Mucosa of stomach (tissue), 1 donor: ENCODE measurements around the gene UNC50.

Experiments
- H3K27me3 ChIP-seq: one replicate; pipeline ENCODE4 v1.7.0; 2013; ENCODE audit warnings: mild to moderate bottlenecking, low read length; ENCODE audit not compliant: control insufficient read depth, insufficient read depth
- H3K36me3 ChIP-seq: one replicate; pipeline ENCODE4 v1.7.0; 2013; ENCODE audit warnings: low read length; ENCODE audit not compliant: control insufficient read depth, insufficient read depth
- H3K4me1 ChIP-seq: one replicate; pipeline ENCODE4 v1.7.0; 2013; ENCODE audit warnings: mild to moderate bottlenecking, low read length; ENCODE audit not compliant: control insufficient read depth, insufficient read depth
- H3K4me3 ChIP-seq: one replicate; pipeline ENCODE4 v1.7.0; 2013; ENCODE audit warnings: low read length
- H3K9ac ChIP-seq: one replicate; pipeline ENCODE4 v1.7.0; 2013; ENCODE audit warnings: mild to moderate bottlenecking, low read length, moderate library complexity
- H3K9me3 ChIP-seq: one replicate; pipeline ENCODE4 v1.7.0; 2013; ENCODE audit warnings: mild to moderate bottlenecking, low read length, moderate library complexity; ENCODE audit not compliant: control insufficient read depth
- donor health status: Pancreatic carcinoma.

The UNC50 gene

GRCh38 chr2:98634406-98635092, 26.2 kb downstream of the UNC50 start:
- Histone ChIP-seq H3K4me3 (no peak overlapping the region), H3K36me3 (no peaks in the 10 kb centered on the region), H3K9me3 (no peaks in the 10 kb centered on the region), H3K9ac (no peak overlapping the region), H3K4me1 (no peaks in the 10 kb centered on the region), H3K27me3 (no peaks in the 10 kb centered on the region)

GRCh38 chr2:98637401-98638147, 29.2 kb downstream of the UNC50 start:
- Histone ChIP-seq H3K4me3 (no peak overlapping the region), H3K9ac (no peak overlapping the region), H3K36me3 (no peaks in the 10 kb centered on the region), H3K4me1 (no peaks in the 10 kb centered on the region), H3K9me3 (no peaks in the 10 kb centered on the region), H3K27me3 (no peaks in the 10 kb centered on the region)

DNA sequence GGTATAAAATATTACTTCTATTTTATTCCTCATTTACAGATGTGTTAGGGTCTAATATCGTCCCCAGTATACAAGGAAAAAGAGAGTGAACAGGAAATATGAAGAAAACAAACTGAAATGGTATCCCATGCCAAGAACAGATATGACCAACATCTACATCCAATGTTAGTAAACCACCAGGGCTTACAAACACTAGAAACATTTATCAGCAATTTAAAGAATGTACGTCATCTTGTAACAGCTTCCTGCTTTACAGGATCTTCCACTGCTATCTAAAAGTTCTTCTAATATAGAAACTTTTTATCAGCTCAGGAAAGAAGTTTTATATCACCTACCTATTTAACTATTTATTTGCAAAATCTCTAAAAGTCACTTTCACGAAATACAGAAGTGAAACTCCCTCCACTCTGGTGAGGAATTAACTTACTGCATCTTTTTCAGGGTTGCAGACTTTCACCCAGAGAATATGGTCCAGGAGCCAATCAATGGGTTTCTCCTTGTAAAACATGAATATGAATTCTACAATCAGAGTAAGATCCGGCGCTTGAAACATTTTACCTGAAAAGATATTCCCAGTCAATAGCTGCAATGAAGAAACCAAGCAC, 35.2 kb downstream of the UNC50 start:
- Histone ChIP-seq H3K4me3 (no peak overlapping the region), H3K9me3 (no peaks in the 10 kb centered on the region), H3K36me3 (no peaks in the 10 kb centered on the region), H3K27me3 (no peaks in the 10 kb centered on the region), H3K4me1 (no peaks in the 10 kb centered on the region), H3K9ac (no peak overlapping the region)

GRCh38 chr2:98647636-98648035, 39.2 kb downstream of the UNC50 start:
- H3K9ac ChIP-seq = no peak overlapping the region
- no peaks in the 10 kb centered on the region for H3K4me1 ChIP-seq
- no peaks in the 10 kb centered on the region for H3K36me3 ChIP-seq
- H3K27me3 ChIP-seq = no peaks in the 10 kb centered on the region
- H3K4me3 ChIP-seq = no peak overlapping the region
- no peaks in the 10 kb centered on the region for H3K9me3 ChIP-seq

DNA sequence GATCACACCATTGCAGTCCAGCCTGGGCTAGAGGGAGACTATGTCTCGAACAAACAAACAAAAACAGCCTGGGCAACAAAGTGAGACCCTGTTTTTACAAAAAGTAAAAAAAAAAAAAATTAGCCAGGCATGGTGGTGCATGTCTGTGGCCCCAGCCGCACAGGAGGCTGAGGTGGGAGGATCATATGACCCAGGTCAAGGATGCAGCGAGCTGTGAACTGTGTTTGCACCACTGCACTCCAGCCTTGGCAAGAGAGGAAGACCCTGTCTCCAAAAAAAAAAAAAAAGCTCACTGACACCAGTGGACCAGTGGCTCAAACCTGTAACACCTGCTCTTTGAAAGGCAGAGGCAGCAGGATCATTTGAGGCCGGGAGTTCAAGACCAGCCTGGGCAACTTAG, 40.1 kb downstream of the UNC50 start:
- Histone ChIP-seq H3K9ac (no peak overlapping the region), H3K9me3 (no peaks in the 10 kb centered on the region), H3K36me3 (no peaks in the 10 kb centered on the region), H3K4me3 (no peak overlapping the region), H3K27me3 (no peaks in the 10 kb centered on the region), H3K4me1 (no peaks in the 10 kb centered on the region)

DNA sequence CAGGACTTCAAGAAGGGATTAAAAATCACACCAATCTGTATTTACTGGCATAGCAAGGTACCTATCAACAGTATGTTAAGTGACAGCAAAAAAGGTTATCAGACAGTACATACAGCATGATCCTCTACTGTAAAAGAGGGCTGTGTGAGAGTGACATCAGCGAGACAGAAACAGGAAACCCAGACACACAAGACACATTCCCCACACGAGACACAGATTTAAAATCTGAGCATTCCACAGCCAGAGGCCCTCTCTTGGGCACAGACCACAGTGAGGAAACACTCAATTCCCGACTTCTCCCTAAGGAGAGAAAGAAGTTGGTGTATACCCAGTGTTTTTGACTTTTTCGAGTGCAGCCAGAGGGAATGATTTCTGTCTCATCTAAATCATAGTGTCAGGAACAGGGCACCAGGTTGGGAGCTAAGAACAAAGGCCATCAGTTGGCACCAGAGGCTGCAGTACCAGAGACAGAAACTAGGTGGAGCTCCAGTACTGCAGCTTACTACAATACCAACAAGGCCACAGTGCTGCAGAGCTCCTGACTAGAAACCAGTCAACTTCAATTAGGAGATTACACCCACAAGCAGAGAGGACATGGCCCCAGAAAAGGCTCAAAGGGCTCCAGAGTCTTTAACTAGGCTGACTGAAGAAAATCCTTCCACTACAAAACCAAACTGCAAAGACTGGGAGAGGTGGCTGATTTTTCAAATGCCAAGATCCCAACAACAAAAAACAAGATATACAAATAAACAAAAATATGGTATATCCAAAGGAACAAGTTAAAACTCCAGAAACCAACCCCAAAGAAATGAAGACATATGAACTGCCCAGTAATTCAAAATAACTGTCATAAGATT, 41.0 kb downstream of the UNC50 start:
- Histone ChIP-seq H3K9ac (no peak overlapping the region), H3K9me3 (no peaks in the 10 kb centered on the region), H3K36me3 (no peaks in the 10 kb centered on the region), H3K4me1 (no peaks in the 10 kb centered on the region), H3K4me3 (no peak overlapping the region), H3K27me3 (no peaks in the 10 kb centered on the region)

- H3K9me3 ChIP-seq = no peaks in the 10 kb centered on the region
- no peak overlapping the region for H3K9ac ChIP-seq
- no peaks in the 10 kb centered on the region for H3K4me1 ChIP-seq
- no peaks in the 10 kb centered on the region for H3K27me3 ChIP-seq
- no peak overlapping the region for H3K4me3 ChIP-seq
- H3K36me3 ChIP-seq = no peaks in the 10 kb centered on the region
Observed at GRCh38 chr2:98649992-98650375, 41.6 kb downstream of the UNC50 start.

- H3K4me3 ChIP-seq = no peak overlapping the region
- H3K27me3 ChIP-seq = no peaks in the 10 kb centered on the region
- no peak overlapping the region for H3K9ac ChIP-seq
- H3K9me3 ChIP-seq = no peaks in the 10 kb centered on the region
- no peaks in the 10 kb centered on the region for H3K4me1 ChIP-seq
- no peaks in the 10 kb centered on the region for H3K36me3 ChIP-seq
Observed at GRCh38 chr2:98650998-98651397, 42.6 kb downstream of the UNC50 start.

- no peaks in the 10 kb centered on the region for H3K4me1 ChIP-seq
- no peaks in the 10 kb centered on the region for H3K36me3 ChIP-seq
- no peaks in the 10 kb centered on the region for H3K9me3 ChIP-seq
- no peaks in the 10 kb centered on the region for H3K27me3 ChIP-seq
- H3K4me3 ChIP-seq = no peak overlapping the region
- H3K9ac ChIP-seq = no peak overlapping the region
Observed at GRCh38 chr2:98654699-98655495, 46.5 kb downstream of the UNC50 start.

DNA sequence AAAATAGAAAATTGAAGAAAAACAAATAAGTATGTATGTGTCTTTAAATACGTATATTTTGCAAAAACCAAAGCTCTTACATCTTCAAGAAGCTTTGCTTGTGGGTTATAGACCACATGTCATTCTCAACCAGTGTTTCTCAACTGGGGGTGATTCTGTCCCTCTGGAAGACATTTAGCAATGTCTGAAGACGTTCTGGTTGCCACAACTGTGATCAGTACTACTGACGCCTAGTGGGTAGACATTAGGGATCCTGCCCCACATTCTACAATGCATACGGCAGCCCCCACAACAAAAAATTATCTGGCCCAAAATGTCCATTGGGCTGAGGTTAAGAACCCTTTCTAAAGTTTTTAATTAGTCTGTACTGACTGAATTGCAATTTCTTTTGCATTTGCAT, 48.4 kb downstream of the UNC50 start:
- Histone ChIP-seq H3K27me3 (no peaks in the 10 kb centered on the region), H3K9ac (no peak overlapping the region), H3K36me3 (no peaks in the 10 kb centered on the region), H3K4me1 (no peaks in the 10 kb centered on the region), H3K4me3 (no peak overlapping the region), H3K9me3 (no peaks in the 10 kb centered on the region)

DNA sequence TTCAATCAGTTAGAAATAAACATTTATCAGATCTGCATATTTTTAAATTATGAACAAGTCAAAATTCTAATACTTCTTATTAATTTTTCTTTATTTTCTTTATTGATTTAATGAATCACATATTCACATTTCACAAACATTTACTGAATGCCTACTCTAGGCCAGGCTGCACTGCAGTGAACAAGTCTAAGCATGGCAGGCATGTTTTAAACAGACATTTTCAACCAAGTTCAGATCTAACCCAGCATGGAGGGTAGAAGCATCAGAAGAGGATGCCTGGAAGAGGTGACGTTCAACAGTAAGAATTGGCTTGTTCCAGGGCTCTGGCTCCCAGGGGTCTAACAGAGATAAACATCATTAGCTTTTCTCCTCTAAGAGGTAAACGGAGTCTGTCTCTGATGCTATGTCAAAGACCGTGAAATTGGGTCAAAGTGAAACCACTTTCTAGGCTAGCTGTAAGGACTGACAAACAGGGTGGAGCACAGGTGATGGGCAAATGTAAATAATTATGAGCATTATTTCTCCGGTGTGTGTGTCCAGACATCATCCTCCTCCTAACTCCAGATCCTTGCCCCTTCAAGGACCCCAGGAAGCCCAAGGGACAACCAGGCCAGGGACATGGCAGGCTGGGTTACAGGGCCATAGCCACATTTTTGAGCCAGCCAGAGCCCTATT, 50.6 kb downstream of the UNC50 start:
- no peaks in the 10 kb centered on the region for H3K36me3 ChIP-seq
- H3K27me3 ChIP-seq = no peaks in the 10 kb centered on the region
- H3K9ac ChIP-seq = no peak overlapping the region
- no peak overlapping the region for H3K4me3 ChIP-seq
- no peaks in the 10 kb centered on the region for H3K9me3 ChIP-seq
- no peaks in the 10 kb centered on the region for H3K4me1 ChIP-seq
